ENCODE measurements around the gene HSD11B1. TPM values are rescaled to one million over a fixed set of nuclear protein-coding genes. Genes with fewer than 3 reads are reported as not detected.

Gene HSD11B1
- total RNA-seq, 5 donors from 2014 or later (not counting 1 experiment from before 2014, with no cell fraction given): 0.41 to 1.1 TPM; not detected in 3

DNA sequence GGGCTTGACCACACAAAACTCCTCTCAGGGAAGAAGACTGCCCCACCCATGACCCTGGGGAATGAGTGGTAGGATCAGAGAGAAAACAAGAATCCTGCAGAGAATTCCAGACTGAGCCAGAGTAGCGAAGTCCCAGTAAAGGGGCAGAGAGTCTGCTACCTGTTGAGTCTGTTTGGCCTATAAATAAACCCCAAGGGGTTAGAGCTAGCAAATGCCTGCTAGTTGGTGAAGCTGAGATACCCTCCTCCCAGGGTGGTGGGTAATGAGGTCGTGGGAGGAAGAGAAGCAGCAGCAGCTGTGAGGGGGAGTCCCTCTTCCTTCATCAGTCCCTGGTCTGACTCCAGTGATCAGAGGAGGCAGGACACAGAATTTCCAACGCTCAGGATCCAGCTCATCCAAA lies 53.8 kb downstream of the HSD11B1 start:
- Mint-ChIP-seq H3K27me3 (no peaks in the 10 kb centered on the region), H3K36me3 (peaks cover 48% of the 10 kb centered on the region), H3K4me1 (peaks cover 79 to 94% (median 87%) of the 10 kb centered on the region in 3 donors), H3K4me3 (peak overlapping the region; percentile 92 to 98 (median 92)), H3K27ac (peak overlapping the region; percentile 99), H3K9me3 (no peaks in the 10 kb centered on the region)
- no CpG with 5 or more reads among the region's 3 CpGs for WGBS (ENCODE audit: insufficient coverage)
- ChIA-PET CTCF (interaction anchor here (3.7 to 4.3 kb wide), 3 partner anchors 9 to 12 kb away, joined by 14 to 41 read pairs (median 21); no protein-coding TSS in a partner anchor), POLR2A (interaction anchor here in 1 of 2 donors (0.5 kb wide), 1 partner anchor 52 kb away, joined by 7 read pairs; no protein-coding TSS in a partner anchor)
- DNase-seq (no peak), ATAC-seq (replicated peaks in 1 of 4) (no peak)
- no peaks in the 10 kb centered on the region for H3K27me3 ChIP-seq (replicated peaks in 1 of 2; ENCODE audit: control insufficient read depth in 2 of 2, extremely low read depth in 1 of 2, insufficient read depth in 2 of 2, low read length in 1 of 2)
- H3K27ac ChIP-seq (ENCODE audit: low read length): peak overlapping the region; percentile 73
- peaks cover 21 to 59% of the 10 kb centered on the region in 2 donors for H3K36me3 ChIP-seq (ENCODE audit: control insufficient read depth in 2 of 2, extremely low read depth in 1 of 2, insufficient read depth in 1 of 2, low read length in 1 of 2)
- peaks cover 59 to 73% of the 10 kb centered on the region in 2 experiments for H3K4me1 ChIP-seq (ENCODE audit: control insufficient read depth in 1 of 2, extremely low read depth in 1 of 2, insufficient read depth in 2 of 2, low read length in 2 of 2)
- H3K9me3 ChIP-seq: no peaks in the 10 kb centered on the region
- H3K4me3 ChIP-seq (ENCODE audit: control insufficient read depth in 1 of 2, extremely low read depth in 1 of 2, low read length in 1 of 2): peak overlapping the region; percentile 78 to 79

DNA sequence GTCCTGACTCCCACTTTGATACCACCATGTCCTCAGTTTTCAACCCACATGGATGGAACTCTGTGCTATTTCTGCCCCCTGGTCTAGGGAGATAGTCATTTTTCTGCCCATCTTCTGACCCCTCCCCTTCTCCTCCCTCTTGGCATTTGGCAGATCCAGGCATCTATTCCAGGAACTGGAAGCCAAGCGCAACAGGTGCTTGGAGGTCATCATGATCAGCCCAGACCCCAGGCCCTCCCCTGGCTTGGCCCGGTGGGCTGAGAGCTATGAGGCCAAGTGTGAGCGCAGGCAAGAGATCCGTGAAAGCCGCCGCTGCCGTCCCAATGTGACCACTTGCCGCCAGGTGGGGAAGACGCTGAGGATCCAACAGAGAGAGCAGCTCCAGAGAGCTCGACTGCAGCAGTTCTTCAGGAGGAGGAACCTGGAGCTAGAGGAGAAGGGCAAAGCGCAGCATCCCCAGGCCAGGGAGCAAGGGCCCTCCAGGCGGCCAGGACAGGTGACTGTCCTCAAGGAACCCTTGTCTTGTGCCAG lies 55.2 kb downstream of the HSD11B1 start:
- peak overlapping the region; percentile 73 for H3K27ac ChIP-seq (ENCODE audit: low read length)
- no peaks in the 10 kb centered on the region for H3K27me3 ChIP-seq (replicated peaks in 1 of 2; ENCODE audit: control insufficient read depth in 2 of 2, extremely low read depth in 1 of 2, insufficient read depth in 2 of 2, low read length in 1 of 2)
- H3K36me3 ChIP-seq (ENCODE audit: control insufficient read depth in 2 of 2, extremely low read depth in 1 of 2, insufficient read depth in 1 of 2, low read length in 1 of 2): peaks cover 21 to 73% of the 10 kb centered on the region in 2 donors
- H3K4me1 ChIP-seq (ENCODE audit: control insufficient read depth in 1 of 2, extremely low read depth in 1 of 2, insufficient read depth in 2 of 2, low read length in 2 of 2): peaks cover 59 to 75% of the 10 kb centered on the region in 2 experiments
- Mint-ChIP-seq H3K4me1 (peaks cover 78 to 92% (median 85%) of the 10 kb centered on the region in 3 donors), H3K9me3 (no peaks in the 10 kb centered on the region), H3K27ac (peak overlapping the region; percentile 99), H3K27me3 (no peaks in the 10 kb centered on the region), H3K4me3 (peak overlapping the region; percentile 24 to 92 (median 43)), H3K36me3 (peaks cover 59% of the 10 kb centered on the region)
- no peaks in the 10 kb centered on the region for H3K9me3 ChIP-seq
- POLR2A ChIA-PET: interaction anchor here (0.5 to 1.5 kb wide), 3 partner anchors 10 to 52 kb away, joined by 3 to 5 read pairs (median 4); no protein-coding TSS in a partner anchor
- DNase-seq: no peak
- H3K4me3 ChIP-seq (ENCODE audit: control insufficient read depth in 1 of 2, extremely low read depth in 1 of 2, low read length in 1 of 2): peak overlapping the region in 1 of 2 donors; percentile 29
- CTCF ChIA-PET: interaction anchor here (1.0 to 2.3 kb wide), 5 partner anchors 10 to 64 kb away, joined by 4 to 11 read pairs (median 5); no protein-coding TSS in a partner anchor
- no peak for ATAC-seq (replicated peaks in 1 of 4)
- 96% methylated on average over 12 of the region's 12 CpGs for WGBS (ENCODE audit: insufficient coverage)

DNA sequence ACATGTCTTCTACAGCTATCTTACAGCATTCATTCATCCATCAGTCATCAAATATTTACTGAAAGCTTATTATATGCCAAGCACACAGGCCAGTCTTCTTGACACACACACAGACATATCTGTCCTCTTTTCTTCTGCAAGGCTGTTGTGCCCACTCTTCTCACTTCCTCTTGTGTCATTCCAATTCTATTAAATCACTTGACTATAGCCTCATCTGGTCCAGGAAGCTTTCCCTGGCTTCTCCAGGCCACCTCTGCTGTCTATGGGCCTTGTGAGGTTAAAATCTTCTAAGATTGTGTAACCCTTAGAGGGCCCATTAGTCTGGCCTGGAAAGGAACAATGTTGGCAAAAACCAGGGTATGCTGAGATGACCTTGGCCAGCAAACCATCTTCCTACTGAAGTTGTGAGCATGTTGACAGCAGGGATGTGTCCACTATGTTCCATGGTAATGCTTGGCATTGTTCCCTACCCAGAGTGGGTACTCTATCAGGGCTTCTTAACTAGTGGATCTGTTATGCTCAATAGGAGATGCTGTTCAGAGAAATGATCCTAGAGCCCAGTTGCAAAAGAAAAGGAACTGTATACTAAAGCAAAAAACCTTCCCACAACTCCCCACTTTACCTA lies 56.5 kb downstream of the HSD11B1 start:
- Histone ChIP-seq H3K4me1 (ENCODE audit: control insufficient read depth in 1 of 2, extremely low read depth in 1 of 2, insufficient read depth in 2 of 2, low read length in 2 of 2) (peaks cover 63 to 75% of the 10 kb centered on the region in 2 experiments), H3K9me3 (no peaks in the 10 kb centered on the region), H3K27me3 (replicated peaks in 1 of 2; ENCODE audit: control insufficient read depth in 2 of 2, extremely low read depth in 1 of 2, insufficient read depth in 2 of 2, low read length in 1 of 2) (no peaks in the 10 kb centered on the region), H3K4me3 (ENCODE audit: control insufficient read depth in 1 of 2, extremely low read depth in 1 of 2, low read length in 1 of 2) (peak overlapping the region in 1 of 2 donors; percentile 11), H3K36me3 (ENCODE audit: control insufficient read depth in 2 of 2, extremely low read depth in 1 of 2, insufficient read depth in 1 of 2, low read length in 1 of 2) (peaks cover 26 to 81% of the 10 kb centered on the region in 2 donors), H3K27ac (ENCODE audit: low read length) (peak overlapping the region; percentile 29)
- ATAC-seq (replicated peaks in 1 of 4) (no peak), DNase-seq (no peak)
- Mint-ChIP-seq H3K27ac (peak overlapping the region; percentile 87 to 90), H3K4me3 (peak overlapping the region; percentile 51 to 92 (median 56)), H3K27me3 (no peaks in the 10 kb centered on the region), H3K9me3 (no peaks in the 10 kb centered on the region), H3K36me3 (peaks cover 68% of the 10 kb centered on the region), H3K4me1 (peaks cover 79 to 92% (median 83%) of the 10 kb centered on the region in 3 donors)
- ChIA-PET POLR2A (interaction anchor here in 1 of 2 donors (1.5 kb wide), 1 partner anchor 8 kb away, joined by 4 read pairs; no protein-coding TSS in a partner anchor), CTCF (interaction anchor here (0.6 to 2.3 kb wide), 6 partner anchors 8 to 63 kb away, joined by 3 to 11 read pairs (median 4); no protein-coding TSS in a partner anchor)

DNA sequence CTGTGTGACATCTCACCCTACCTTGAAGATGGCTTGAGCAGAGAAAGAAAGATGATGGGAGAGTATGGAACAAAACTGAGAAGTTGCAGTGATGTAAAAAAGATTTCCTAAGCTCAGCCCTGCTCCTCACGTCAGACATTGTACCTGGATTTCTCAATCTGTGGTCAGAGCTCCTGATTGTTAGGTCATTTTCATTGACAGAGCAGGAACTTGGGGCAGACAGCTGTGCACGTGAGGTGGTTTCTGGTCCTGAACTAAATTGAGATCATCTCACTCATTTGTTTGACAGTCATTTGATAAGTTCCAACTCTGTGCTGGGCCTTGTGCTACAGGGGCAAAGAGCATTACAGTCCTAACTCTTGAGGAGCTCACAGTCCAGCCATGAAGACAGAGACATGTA lies 61.4 kb downstream of the HSD11B1 start:
- Mint-ChIP-seq H3K4me1 (peaks cover 66 to 77% (median 73%) of the 10 kb centered on the region in 3 donors), H3K27ac (no peak overlapping the region), H3K36me3 (peaks cover 65% of the 10 kb centered on the region), H3K4me3 (peak overlapping the region in 2 of 3 donors; percentile 32 to 52), H3K27me3 (no peaks in the 10 kb centered on the region), H3K9me3 (no peaks in the 10 kb centered on the region)
- Histone ChIP-seq H3K4me1 (ENCODE audit: control insufficient read depth in 1 of 2, extremely low read depth in 1 of 2, insufficient read depth in 2 of 2, low read length in 2 of 2) (peaks cover 53 to 68% of the 10 kb centered on the region in 2 experiments), H3K4me3 (ENCODE audit: control insufficient read depth in 1 of 2, extremely low read depth in 1 of 2, low read length in 1 of 2) (peak overlapping the region in 1 of 2 donors; percentile 27), H3K36me3 (ENCODE audit: control insufficient read depth in 2 of 2, extremely low read depth in 1 of 2, insufficient read depth in 1 of 2, low read length in 1 of 2) (peaks cover 10 to 55% of the 10 kb centered on the region in 2 donors), H3K27ac (ENCODE audit: low read length) (peak overlapping the region; percentile 20), H3K9me3 (no peaks in the 10 kb centered on the region), H3K27me3 (replicated peaks in 1 of 2; ENCODE audit: control insufficient read depth in 2 of 2, extremely low read depth in 1 of 2, insufficient read depth in 2 of 2, low read length in 1 of 2) (no peaks in the 10 kb centered on the region)
- ChIA-PET CTCF (interaction anchor here (0.8 to 4.5 kb wide), 6 partner anchors 9 to 57 kb away, joined by 3 to 41 read pairs (median 4); partner anchors contain the start of genes TRAF3IP3 (in 2 of the 2) and C1orf74 (in 1 of the 2)), POLR2A (interaction anchor here in 1 of 2 donors (1.0 kb wide), 1 partner anchor 10 kb away, joined by 3 read pairs; the partner anchor contains the start of gene TRAF3IP3)
- DNase-seq (no peak), ATAC-seq (replicated peaks in 1 of 4) (no peak)
- WGBS (ENCODE audit: insufficient coverage): 33% methylated on average over 1 of the region's 2 CpGs

DNA sequence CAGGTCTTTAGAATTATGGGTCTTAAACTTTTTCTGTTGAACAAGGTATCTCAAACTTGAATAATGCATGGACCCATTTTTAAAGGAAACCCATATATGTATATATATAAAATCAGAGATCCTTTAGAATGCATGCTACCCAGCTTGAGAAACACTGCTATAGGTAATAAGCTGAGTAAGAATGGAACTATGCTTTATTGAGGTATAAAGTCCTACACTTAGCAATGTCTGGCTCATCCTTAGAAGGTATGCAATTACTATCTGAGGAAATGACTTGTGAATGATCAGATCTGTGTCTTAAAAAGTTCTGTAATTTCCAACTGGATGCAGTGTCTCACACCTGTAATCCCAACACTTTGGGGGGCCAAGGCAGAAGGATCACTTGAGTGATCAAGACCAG lies 62.5 kb downstream of the HSD11B1 start:
- H3K4me1 Mint-ChIP-seq: peaks cover 55 to 67% (median 63%) of the 10 kb centered on the region in 3 donors
- no peaks in the 10 kb centered on the region for H3K9me3 Mint-ChIP-seq
- POLR2A ChIA-PET: no interaction called here
- Histone ChIP-seq H3K27me3 (replicated peaks in 1 of 2; ENCODE audit: control insufficient read depth in 2 of 2, extremely low read depth in 1 of 2, insufficient read depth in 2 of 2, low read length in 1 of 2) (no peaks in the 10 kb centered on the region), H3K36me3 (ENCODE audit: control insufficient read depth in 2 of 2, extremely low read depth in 1 of 2, insufficient read depth in 1 of 2, low read length in 1 of 2) (peaks cover 10 to 47% of the 10 kb centered on the region in 2 donors), H3K4me1 (ENCODE audit: control insufficient read depth in 1 of 2, extremely low read depth in 1 of 2, insufficient read depth in 2 of 2, low read length in 2 of 2) (peaks cover 52 to 69% of the 10 kb centered on the region in 2 experiments), H3K4me3 (ENCODE audit: control insufficient read depth in 1 of 2, extremely low read depth in 1 of 2, low read length in 1 of 2) (peak overlapping the region; percentile 83 to 95), H3K27ac (ENCODE audit: low read length) (peak overlapping the region; percentile 77), H3K9me3 (no peaks in the 10 kb centered on the region)
- no peak overlapping the region for H3K27ac Mint-ChIP-seq
- no peak for DNase-seq
- CTCF ChIA-PET: interaction anchor here (1.7 to 4.5 kb wide), 4 partner anchors 10 to 60 kb away, joined by 4 to 41 read pairs (median 24); partner anchors contain the start of genes TRAF3IP3 (in 2 of the 2) and UTP25 (in 1 of the 2)
- peaks cover 55% of the 10 kb centered on the region for H3K36me3 Mint-ChIP-seq
- no peaks in the 10 kb centered on the region for H3K27me3 Mint-ChIP-seq
- no peak overlapping the region for H3K4me3 Mint-ChIP-seq
- no peak for ATAC-seq (replicated peaks in 1 of 4)

DNA sequence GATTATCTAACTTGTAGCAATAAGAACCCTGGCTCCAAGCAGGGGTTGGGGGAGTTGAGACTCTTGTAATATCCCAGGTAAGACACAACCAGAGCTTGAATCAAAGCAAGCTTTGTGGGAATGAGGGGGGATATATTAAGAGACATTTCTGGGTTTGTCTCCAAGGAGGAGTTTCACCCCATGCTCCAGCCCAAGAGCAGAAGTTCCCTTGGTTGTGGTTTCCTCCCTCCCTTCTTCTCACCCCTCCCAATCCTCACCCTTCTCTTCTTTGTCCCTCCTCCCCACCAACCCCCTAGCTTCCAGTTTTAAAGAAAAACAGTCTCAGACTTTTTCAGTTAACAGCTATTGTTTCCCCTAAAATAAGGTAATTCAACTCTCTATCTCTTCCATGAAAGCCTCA lies 63.1 kb downstream of the HSD11B1 start:
- H3K4me1 ChIP-seq (ENCODE audit: control insufficient read depth in 1 of 2, extremely low read depth in 1 of 2, insufficient read depth in 2 of 2, low read length in 2 of 2): peaks cover 51 to 70% of the 10 kb centered on the region in 2 experiments
- Mint-ChIP-seq H3K4me3 (no peak overlapping the region), H3K27me3 (no peaks in the 10 kb centered on the region), H3K9me3 (no peaks in the 10 kb centered on the region), H3K36me3 (peaks cover 48% of the 10 kb centered on the region), H3K27ac (no peak overlapping the region), H3K4me1 (peaks cover 49 to 61% (median 57%) of the 10 kb centered on the region in 3 donors)
- H3K4me3 ChIP-seq (ENCODE audit: control insufficient read depth in 1 of 2, extremely low read depth in 1 of 2, low read length in 1 of 2): peak overlapping the region; percentile 83 to 95
- CTCF ChIA-PET: interaction anchor here (1.5 to 4.5 kb wide), 7 partner anchors 11 to 202 kb away, joined by 3 to 41 read pairs (median 11); partner anchors contain the start of genes TRAF3IP3 (in 2 of the 2), C1orf74 (in 1 of the 2) and UTP25 (in 1 of the 2)
- POLR2A ChIA-PET: interaction anchor here (0.8 to 1.8 kb wide), 6 partner anchors 11 to 63 kb away, joined by 3 to 8 read pairs (median 4); partner anchors contain the start of gene TRAF3IP3 (in 1 of the 2)
- H3K36me3 ChIP-seq (ENCODE audit: control insufficient read depth in 2 of 2, extremely low read depth in 1 of 2, insufficient read depth in 1 of 2, low read length in 1 of 2): peaks cover 5 to 47% of the 10 kb centered on the region in 2 donors
- H3K27ac ChIP-seq (ENCODE audit: low read length): peak overlapping the region; percentile 77
- no peaks in the 10 kb centered on the region for H3K27me3 ChIP-seq (replicated peaks in 1 of 2; ENCODE audit: control insufficient read depth in 2 of 2, extremely low read depth in 1 of 2, insufficient read depth in 2 of 2, low read length in 1 of 2)
- DNase-seq: peak in 1 of 35 experiments; percentile 41
- H3K9me3 ChIP-seq: no peaks in the 10 kb centered on the region
- ATAC-seq (replicated peaks in 1 of 4): no peak

Measured in T-cell (primary cell).